ENCODE measurements around the gene QRICH2. TPM values are rescaled to one million over a fixed set of nuclear protein-coding genes. Genes with fewer than 3 reads are reported as not detected.

The QRICH2 gene
- total RNA-seq, 1 donor from 2014 or later, result 1.7 TPM

DNA sequence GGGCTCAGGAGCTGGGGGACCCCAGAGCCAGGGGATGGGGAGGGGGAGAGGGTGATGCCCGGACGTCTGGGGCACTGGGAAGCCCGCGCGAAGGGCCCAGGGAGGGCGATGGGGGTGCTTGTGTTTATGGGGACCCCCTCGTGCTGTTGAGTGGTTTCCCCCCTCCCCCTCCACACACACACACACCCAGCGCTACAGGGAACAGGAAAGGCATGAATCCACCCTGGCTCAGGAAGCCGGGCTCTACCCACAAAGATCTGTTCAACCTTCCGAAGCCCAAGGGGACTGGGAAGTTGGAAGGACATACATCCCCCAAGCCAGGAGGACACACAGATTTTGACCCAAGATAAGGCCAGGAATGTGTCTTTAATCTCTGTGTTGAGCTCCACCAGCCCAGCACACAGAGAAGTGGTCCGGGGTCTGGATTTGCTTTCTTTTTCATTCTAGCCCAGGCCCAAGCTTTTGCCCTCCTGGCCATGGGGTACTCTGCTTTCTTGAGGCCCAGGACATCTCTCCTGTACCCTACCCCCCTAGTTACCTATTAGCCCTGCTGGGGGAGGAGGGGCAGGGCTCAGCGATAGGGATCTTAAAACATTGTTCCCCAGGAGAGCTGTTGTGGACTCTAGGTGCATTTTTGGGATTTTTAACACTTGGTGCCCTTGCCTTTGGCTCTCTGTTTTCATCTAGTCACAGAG lies 41.7 kb downstream of the QRICH2 start:
- Histone ChIP-seq H3K9me3 (ENCODE audit: low read depth) (no peaks in the 10 kb centered on the region), H3K9ac (peak overlapping the region; percentile 51), H3K27me3 (no peaks in the 10 kb centered on the region), H3K79me2 (ENCODE audit: low read depth) (peaks cover 44% of the 10 kb centered on the region), H4K20me1 (ENCODE audit: low read depth) (peaks cover 16% of the 10 kb centered on the region), H3K36me3 (no peaks in the 10 kb centered on the region), H3K4me2 (peak overlapping the region; percentile 91), H3K4me1 (peaks cover 24% of the 10 kb centered on the region), H3K27ac (no peak overlapping the region), H3F3A (ENCODE audit: low read depth) (peaks cover 9% of the 10 kb centered on the region), H2AFZ (replicated peaks) (no peak overlapping the region), H3K4me3 (peak overlapping the region; percentile 87)
- no peak for DNase-seq (ENCODE audit: low spot score)
- peak overlapping the region; percentile 66 for H3K27ac Mint-ChIP-seq
- H3K4me1 Mint-ChIP-seq, result peaks cover 49% of the 10 kb centered on the region
- TF ChIP-seq, protein P1, sequence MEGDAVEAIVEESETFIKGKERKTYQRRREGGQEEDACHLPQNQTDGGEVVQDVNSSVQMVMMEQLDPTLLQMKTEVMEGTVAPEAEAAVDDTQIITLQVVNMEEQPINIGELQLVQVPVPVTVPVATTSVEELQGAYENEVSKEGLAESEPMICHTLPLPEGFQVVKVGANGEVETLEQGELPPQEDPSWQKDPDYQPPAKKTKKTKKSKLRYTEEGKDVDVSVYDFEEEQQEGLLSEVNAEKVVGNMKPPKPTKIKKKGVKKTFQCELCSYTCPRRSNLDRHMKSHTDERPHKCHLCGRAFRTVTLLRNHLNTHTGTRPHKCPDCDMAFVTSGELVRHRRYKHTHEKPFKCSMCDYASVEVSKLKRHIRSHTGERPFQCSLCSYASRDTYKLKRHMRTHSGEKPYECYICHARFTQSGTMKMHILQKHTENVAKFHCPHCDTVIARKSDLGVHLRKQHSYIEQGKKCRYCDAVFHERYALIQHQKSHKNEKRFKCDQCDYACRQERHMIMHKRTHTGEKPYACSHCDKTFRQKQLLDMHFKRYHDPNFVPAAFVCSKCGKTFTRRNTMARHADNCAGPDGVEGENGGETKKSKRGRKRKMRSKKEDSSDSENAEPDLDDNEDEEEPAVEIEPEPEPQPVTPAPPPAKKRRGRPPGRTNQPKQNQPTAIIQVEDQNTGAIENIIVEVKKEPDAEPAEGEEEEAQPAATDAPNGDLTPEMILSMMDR (IDR thresholded peaks at IDR 0.05), result no peak
- TF ChIP-seq EZH2phosphoT487 (IDR thresholded peaks at IDR 0.05) (no peak), EZH2 (IDR thresholded peaks at IDR 0.05) (no peak)
- H3K9me3 Mint-ChIP-seq, result no peaks in the 10 kb centered on the region
- H3K4me3 Mint-ChIP-seq, result peak overlapping the region; percentile 93
- peaks cover 5% of the 10 kb centered on the region for H3K36me3 Mint-ChIP-seq
- peaks cover 6% of the 10 kb centered on the region for H3K27me3 Mint-ChIP-seq (ENCODE audit: insufficient read depth, low read depth)

DNA sequence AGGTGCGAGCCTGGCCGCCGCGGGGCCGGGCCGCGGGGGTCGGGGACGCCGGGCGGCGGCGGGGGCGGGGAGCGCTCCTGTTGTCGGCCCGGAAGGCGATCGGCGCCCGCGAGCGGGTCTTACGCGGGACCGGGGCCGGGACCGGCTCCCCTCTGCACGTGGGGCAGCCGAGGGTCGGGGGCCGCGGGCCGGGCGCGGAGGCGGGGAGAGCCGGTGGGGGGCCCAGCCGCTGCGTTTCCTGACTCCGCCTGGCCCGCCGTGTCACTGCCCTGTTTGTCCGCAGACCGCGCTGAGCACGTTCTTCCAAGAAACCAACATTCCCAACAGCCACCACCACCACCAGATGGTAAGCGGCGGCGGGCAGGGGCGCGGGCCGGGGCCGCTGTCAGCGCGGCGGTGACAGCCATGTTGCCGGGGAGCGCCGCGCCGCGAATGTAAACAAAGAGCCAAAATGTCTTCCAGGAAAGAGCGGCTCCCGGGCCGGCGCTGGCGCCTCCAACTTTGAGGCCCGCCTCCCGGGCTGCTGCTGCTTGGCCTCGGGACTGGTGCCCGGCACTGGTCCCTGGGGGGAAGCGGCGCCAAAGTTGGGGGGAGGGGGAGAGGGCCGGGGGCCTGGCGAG lies 42.3 kb downstream of the QRICH2 start:
- H3K27ac ChIP-seq, result no peak overlapping the region
- H3K36me3 Mint-ChIP-seq, result peaks cover 5% of the 10 kb centered on the region

DNA sequence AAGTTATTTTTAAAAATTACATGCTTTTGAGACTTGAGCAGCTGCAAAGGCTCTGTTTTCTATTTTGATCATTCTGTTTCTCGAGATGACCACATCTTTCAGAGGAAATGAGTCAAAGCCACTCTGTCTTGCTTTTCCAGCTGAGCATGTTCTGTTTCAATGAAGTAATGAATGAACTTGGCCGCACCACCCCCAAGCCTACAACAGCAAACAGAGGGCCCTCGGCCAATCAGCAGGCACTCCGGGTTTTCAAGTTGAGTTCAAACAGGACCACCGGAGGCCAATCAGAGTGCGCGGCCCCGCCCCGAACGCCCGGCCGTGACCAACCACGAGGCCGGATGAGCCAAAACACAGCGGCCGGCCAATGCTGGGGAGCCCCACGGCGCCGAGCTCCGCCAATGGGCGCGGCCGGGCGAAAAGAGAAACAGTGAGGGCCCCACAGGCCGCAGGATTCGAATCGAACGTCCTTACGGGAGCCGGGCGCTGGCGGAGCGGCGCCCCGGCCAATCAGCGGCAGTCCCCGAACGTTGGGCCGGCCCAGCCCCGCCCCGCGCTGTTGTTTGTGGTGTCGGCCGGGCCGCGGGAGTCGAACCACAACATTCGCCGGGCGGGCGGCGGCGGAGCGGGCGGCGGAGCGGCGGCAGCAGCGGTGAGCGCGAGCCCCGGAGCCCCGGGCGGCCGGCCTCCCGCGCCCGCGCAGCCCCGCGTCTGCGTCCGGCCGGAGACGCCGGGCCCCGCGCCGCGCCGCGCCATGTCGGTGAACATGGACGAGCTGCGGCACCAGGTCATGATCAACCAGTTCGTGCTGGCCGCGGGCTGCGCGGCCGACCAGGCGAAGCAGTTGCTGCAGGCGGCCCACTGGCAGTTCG lies 43.1 kb downstream of the QRICH2 start, which contains the start of gene UBALD2:
TSS of gene UBALD2 (plus strand) at position 594 of the 869 bp plus-strand sequence. CDS start at position 752, 158 bp downstream.
- Histone ChIP-seq H3K4me3 (peak within 1 kb of the TSS; percentile 87), H3K79me2 (ENCODE audit: low read depth) (peaks cover 44% of the 10 kb centered on the region), H3K36me3 (no peaks in the 10 kb centered on the region), H3K27me3 (no peaks in the 10 kb centered on the region), H3F3A (ENCODE audit: low read depth) (peaks cover 10% of the 10 kb centered on the region), H4K20me1 (ENCODE audit: low read depth) (peaks cover 9% of the 10 kb centered on the region), H3K27ac (no peak within 1 kb of the TSS), H2AFZ (replicated peaks) (no peak within 1 kb of the TSS), H3K9me3 (ENCODE audit: low read depth) (no peaks in the 10 kb centered on the region), H3K4me1 (peaks cover 24% of the 10 kb centered on the region), H3K9ac (peak within 1 kb of the TSS; percentile 51), H3K4me2 (peak within 1 kb of the TSS; percentile 91)
- Mint-ChIP-seq H3K36me3 (peaks cover 5% of the 10 kb centered on the region), H3K27me3 (ENCODE audit: insufficient read depth, low read depth) (peaks cover 7% of the 10 kb centered on the region), H3K27ac (peak within 1 kb of the TSS; percentile 81), H3K9me3 (no peaks in the 10 kb centered on the region), H3K4me3 (peak within 1 kb of the TSS; percentile 93), H3K4me1 (peaks cover 44% of the 10 kb centered on the region)
- peak; percentile 98 for DNase-seq (ENCODE audit: low spot score)
- TF ChIP-seq EZH2 (IDR thresholded peaks at IDR 0.05) (no peak), EZH2phosphoT487 (IDR thresholded peaks at IDR 0.05) (no peak)
- TF ChIP-seq, protein P1 (IDR thresholded peaks at IDR 0.05), result no peak

More for the DNA sequence above, 42.3 kb downstream of the QRICH2 start:
- Mint-ChIP-seq H3K9me3 (no peaks in the 10 kb centered on the region), H3K27ac (no peak overlapping the region), H3K4me1 (peaks cover 45% of the 10 kb centered on the region), H3K27me3 (ENCODE audit: insufficient read depth, low read depth) (peaks cover 7% of the 10 kb centered on the region), H3K4me3 (peak overlapping the region; percentile 93)
- Histone ChIP-seq H4K20me1 (ENCODE audit: low read depth) (peaks cover 9% of the 10 kb centered on the region), H3K27me3 (no peaks in the 10 kb centered on the region), H3F3A (ENCODE audit: low read depth) (peaks cover 9% of the 10 kb centered on the region), H3K9ac (peak overlapping the region; percentile 51), H3K4me2 (peak overlapping the region; percentile 91), H3K4me3 (peak overlapping the region; percentile 87), H3K36me3 (no peaks in the 10 kb centered on the region), H3K4me1 (peaks cover 23% of the 10 kb centered on the region), H2AFZ (replicated peaks) (no peak overlapping the region), H3K9me3 (ENCODE audit: low read depth) (no peaks in the 10 kb centered on the region), H3K79me2 (ENCODE audit: low read depth) (peaks cover 44% of the 10 kb centered on the region)
- TF ChIP-seq EZH2phosphoT487 (IDR thresholded peaks at IDR 0.05), result no peak
- TF ChIP-seq EZH2 (IDR thresholded peaks at IDR 0.05), result no peak
- TF ChIP-seq, protein P1 (IDR thresholded peaks at IDR 0.05), result no peak
- DNase-seq (ENCODE audit: low spot score), result peak; percentile 84
